ENCODE results near the gene CTBP2.

- TF ChIP-seq POLR2AphosphoS5 (IDR thresholded peaks at IDR 0.05) (no peak), CTCF (IDR thresholded peaks at IDR 0.05) (no peak)
Observed at GRCh38 chr10:125035136-125035535, 125.2 kb downstream of the CTBP2 start.
